ENCODE results near the gene CACNA2D4.

Gene CACNA2D4

DNA sequence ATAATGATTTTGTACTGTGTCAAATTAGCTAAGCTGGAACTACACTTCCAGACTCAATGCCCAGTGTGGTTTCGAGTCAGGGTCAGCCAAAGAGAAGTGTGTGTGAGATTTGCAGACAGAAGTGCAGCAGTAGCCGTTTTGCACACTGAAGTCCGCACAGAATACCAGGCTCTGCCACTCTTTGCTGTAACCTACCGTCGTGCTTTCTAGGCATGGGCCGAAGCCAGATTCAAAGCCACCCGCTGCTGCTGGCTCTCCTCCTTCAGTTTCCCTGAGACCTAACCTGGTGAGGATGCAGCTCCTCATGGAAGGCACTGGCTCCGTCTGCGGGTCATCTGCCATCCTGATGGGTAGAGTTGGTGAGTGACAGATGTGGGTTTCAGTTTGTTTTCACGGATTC lies 49.3 kb downstream of the CACNA2D4 start:
- DNase-seq = no peak

GRCh38 chr12:1865284-1865866 lies 53.1 kb downstream of the CACNA2D4 start:
- no peak for DNase-seq

DNA sequence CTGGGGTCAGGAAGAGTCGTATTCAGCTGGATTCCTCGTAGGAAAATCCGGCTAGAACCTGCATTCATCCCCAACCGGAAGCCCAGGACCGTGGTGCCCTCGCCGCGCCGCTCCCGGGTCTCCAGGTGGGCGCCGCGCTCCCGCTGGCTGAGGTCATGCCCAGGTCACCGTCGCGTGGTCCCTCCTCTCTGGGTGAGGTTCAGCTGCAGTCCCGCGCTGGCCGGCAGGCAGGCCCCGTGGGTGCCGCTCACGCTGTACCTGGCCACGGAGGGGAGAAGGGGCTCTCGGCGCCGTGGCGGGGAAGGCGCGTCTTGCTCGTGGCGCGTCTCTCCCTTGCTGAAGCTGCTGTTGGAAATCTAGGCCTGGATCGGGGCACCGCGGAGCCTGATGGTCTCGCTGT lies 53.6 kb downstream of the CACNA2D4 start:
- no peak for DNase-seq

- no peak for DNase-seq
Measured at GRCh38 chr12:1864456-1864855, 54.0 kb downstream of the CACNA2D4 start.

DNA sequence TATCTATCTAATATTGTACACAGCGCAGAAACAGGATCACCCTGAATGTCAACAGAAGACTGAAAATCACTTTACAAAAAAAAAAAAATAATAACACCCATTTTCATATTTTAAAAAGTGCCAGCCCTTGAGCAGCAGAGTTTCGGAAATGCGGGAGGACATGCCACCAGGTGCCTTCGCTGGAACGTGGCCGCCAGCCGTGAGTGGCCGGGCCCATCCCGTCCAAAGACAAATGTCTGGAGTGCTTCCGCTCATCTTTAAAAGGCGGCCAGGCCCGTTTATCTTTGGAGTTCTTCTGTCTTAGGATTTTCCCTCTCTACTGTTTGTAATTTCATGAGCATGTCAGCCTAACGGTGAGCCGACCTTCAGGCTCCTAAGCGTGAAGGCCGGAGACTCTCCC lies 54.6 kb downstream of the CACNA2D4 start:
- no peak for DNase-seq

DNA sequence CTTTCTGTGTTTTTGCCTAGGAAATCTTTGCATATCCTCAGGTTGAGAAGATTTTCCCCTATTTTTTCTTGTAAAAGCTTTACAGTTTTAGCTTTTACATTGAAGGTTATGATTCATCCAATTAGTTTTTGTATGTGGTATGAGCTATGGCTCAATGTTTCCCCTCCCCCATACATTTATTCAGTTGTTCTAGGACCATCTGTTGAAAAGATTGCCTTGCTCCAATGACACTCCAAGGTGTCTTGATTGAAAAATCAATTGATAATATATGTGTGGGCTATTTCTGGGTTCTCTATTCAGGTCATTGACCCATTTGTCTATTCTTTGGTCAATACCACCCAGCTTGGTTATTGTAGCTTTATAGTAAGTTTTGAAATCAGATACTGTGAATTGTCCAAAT lies 55.5 kb downstream of the CACNA2D4 start:
- DNase-seq = no peak

DNA sequence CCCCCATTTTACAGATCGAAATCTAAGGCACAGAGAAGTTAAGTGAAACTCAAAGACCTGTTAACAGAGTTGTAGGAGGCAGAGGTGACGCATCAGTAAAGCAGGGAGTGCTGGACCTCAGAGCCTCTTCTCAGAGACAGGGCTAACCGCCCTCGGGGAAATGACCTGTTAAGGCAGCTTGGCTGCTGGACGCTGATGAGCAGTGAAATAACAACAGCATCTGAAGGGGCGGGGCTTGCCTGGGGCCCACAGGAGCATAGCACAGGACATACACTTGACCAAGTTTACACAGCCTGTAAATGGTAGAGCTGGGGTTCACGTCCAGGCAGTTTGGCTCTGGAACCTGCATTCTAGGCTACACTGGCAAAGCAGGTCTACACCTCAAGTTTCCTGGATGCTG lies 58.8 kb downstream of the CACNA2D4 start:
- no peak for DNase-seq

DNA sequence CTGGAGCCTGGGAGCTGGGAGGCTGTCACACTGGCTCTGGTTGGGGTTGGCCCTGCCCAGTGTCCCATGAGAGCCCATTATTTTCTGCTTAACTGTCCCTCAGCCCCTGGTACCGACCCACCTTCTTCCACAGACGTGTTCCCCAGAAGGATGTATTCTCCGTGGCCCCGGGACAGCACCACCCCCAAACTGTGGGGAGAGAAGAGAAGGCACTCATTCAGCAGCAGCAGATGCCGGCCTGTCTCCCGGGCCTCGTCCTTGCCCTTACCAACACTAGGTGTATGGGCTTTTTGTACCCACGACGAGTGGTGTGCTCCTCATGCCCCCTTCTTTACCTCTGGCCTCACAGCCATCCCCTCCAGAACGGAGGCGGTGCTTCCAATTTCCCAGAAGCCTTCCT lies 60.0 kb downstream of the CACNA2D4 start:
- no peak for DNase-seq

DNA sequence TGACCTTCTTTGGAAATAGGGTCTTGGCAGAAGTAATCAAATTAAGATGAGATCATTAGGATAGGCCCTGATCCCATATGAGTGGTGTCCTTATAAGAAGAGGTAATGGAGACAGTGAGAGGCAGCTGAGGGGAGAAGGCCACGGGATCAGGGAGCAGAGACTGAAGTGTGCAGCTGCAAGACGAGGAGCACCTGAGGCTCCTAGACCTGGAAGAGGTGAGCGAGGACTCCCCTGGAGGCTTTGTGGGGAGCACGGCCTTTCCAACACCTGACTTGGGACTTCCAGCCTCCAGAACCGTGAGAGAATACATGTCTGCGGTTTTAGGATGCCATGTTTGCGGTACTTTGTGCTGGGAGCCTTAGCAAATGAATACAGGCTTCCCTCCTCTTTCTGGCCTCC lies 60.6 kb downstream of the CACNA2D4 start:
- DNase-seq = no peak

- no peak for DNase-seq
Measured at GRCh38 chr12:1857086-1857485, 61.4 kb downstream of the CACNA2D4 start.

DNA sequence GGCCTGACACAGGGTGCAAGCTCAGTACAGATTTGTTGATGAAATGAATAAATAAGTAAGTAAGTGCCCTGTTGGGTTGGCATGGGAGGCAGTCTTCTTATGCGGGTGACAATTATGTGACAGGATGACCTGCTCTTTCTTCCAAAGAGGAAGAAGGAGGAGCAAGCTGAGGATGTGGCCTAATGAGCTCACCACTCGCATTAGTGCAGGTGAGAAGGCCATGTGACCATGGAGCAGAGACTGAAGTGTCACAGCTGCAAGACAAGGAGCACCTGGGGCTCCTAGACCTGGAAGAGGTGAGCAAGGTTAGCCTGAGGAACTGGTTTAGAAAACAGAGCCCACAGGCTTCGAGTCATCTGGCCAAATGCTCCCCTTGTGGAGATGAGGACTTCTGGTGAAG lies 63.2 kb downstream of the CACNA2D4 start:
- no peak for DNase-seq

DNA sequence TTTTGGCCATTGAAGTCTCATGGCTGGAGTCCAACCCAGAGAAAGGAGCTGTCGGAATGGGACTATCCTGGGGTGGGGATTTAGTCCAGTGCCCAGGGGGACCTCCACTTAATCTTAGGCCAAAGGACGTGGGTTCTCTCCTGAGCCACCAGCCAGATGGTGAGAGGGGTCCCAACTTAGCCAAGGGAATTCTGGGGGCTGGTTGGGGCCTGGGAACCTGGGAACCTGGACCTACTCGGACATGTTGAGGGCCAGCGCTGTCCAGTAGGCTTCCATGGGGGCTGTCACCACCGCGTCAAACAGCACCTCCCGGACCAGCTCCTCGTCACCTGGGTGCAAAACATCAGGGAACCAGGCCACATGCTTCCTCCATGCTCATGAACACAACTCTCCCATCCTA lies 64.7 kb downstream of the CACNA2D4 start:
- no peak for DNase-seq

- no peak for DNase-seq
Measured at GRCh38 chr12:1852076-1852475, 66.4 kb downstream of the CACNA2D4 start.

DNA sequence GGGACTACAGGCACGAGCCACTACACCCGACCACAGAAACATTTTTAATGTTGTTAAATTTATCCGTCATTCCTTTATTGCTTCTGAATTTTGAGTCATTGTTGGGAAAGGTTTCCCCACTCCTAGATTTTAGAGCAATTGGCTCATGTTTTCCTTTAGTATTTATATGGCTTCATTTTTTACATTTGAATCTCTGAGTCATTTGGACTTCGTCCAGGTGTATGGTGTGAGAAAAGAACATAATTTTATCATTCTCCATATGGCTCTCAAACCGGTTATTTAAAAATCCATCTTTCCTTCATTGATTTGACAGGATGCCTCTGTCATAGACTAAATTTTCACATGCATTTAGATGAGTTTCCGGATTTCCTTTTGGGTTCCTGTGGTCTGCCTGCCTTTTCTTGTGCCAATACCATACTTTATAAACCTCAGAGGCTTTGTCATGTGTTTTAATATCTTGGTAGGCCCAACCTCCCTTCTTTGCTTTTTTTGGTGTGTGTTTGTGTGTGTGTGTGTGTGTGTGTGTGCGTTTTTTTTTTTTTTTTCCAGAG lies 67.2 kb downstream of the CACNA2D4 start:
- no peak for DNase-seq

DNA sequence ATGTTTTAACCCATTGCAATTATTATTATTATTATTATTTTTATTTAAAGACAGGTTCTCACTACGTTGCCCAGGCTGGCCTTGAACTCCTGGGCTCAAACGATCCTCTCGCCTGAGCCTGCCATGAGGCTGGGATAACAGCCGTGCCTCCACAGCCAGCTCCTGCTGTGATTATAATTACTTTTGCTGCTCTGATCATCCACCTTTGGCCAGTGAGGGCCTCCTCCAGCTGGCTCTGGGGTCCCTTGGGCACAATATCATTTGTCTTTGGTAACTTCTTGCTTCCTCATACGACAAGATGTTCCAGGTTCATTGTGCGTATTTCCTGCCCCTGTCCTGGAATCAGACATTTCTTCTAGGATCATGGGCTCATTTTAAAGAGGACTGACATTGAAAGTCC lies 69.7 kb downstream of the CACNA2D4 start:
- DNase-seq = no peak

DNA sequence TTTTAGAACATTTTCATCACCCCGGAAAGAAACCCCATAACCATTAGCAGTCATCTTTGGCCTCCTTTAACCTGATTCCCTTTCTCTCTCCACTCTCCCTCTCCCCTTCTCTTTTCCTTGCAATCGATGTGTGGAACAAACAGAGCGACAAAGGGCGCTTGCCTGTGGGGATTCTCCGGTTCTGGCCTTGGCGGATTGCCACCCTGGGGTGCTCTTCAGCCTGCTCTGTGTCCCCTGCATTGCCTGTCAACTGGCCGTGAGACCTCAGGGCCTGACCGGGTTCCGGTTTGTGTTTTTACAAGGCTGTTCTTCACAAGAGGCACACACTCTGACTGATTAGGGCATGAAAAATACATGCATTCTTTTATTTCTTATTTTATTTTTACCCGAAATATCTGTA lies 70.3 kb downstream of the CACNA2D4 start:
- no peak for DNase-seq

DNA sequence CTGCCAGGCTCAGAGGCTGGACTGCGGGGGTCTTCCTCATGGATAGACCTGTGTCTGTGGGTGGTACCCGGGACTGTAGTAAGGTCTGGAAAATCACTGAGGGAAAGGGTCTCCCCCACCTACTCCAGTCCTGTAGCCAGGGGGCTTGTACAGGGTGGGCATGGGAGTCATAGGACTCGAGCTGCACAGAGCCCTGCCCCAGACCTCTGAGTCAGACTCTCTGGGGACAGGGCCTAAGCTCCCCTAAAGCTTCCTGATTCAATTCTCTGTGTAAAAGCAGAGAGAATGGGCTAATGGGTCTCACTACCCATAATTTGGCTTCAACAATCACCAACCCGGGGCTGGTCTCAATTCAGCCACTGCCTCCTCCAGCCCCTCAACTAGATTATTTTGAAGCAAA lies 71.0 kb downstream of the CACNA2D4 start:
- DNase-seq = no peak

- no peak for DNase-seq
Measured at GRCh38 chr12:1846421-1847405, 71.7 kb downstream of the CACNA2D4 start.

DNA sequence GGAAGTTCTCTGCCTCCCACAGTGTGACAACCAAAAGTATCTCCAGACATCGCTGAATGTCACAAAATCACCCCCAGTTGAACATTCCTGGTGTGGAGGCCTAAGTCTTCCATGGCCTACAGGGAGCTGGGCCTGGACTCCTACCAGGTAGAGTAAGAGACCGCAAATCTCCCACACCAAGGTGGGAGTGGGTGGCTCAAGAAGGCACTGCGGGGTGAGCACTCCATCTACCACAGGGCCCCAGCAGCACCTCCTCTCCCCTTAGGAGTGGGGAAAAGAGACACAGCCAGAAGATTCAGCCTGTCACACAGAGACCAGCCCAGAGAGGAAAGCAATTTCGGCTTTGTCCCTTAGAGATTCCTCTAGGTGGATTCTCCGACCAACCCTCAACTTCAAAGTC lies 72.6 kb downstream of the CACNA2D4 start:
- no peak for DNase-seq

DNA sequence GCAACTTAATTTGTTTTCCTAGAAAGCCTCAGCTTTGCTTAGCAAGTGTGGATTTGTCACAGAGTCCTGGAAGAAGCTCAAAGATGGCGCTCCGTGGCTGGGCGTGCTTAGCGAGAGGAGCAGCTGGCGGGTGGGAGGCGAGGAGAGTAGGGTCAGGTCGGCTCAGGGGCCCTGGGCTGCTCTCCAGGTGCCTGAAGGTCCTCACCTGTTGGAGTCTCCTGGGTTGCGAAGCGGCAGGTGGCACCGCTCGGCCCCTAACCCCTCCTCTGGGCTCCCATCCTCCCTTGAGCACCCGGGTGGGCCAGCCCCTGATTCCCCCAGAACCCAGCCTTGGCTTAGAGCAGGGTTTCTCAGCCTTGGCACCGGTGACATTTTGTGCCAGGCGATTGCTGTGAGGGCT lies 73.0 kb downstream of the CACNA2D4 start:
- DNase-seq = no peak

GRCh38 chr12:1844661-1845409 lies 73.6 kb downstream of the CACNA2D4 start:
- no peak for DNase-seq

DNA sequence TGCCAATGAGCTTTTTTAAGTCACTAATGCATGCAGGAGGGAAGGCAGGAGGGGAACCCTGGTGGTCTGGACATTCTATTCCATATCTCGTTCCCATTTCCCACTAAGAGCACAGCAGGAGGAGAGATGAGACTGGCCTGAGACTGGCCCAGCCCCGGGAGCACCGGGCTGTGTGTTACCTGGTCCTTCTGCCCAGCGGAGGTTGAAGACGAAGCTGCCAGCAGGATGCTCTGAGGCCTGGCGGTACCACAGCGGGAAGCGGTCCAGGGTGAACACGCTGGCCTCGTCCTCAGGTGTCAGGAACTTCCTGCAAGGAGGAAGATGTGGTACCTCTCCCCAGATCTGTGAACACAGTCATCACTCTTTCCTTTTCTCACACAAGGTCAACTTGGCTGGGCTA lies 74.2 kb downstream of the CACNA2D4 start:
- no peak for DNase-seq

DNA sequence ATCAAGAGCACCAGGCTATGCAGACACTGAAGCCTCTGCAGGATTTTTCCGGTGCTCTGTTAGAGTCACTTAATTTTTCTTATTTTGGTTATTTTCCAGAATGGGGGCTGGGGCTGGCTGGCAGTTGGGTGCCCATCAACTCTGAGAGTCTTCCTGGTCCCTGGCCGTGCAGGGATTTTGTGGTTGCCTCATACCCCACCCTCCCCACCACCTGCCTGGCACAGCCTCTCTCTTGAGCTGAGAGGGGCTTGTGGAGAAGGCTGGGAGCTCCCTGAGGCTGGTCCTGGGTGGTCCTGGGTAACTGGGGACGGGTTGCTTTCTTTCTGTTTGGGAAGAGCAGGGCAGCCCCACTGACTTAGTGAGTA lies 74.8 kb downstream of the CACNA2D4 start:
- no peak for DNase-seq

All from 8988T (cell line).